ENCODE data around the gene RWDD4.

The RWDD4 gene

GRCh38 chr4:183591301-183591700 lies 67.7 kb downstream of the RWDD4 start:
- no peak for TF ChIP-seq CTCF (IDR thresholded peaks at IDR 0.05; ENCODE audit: extremely low read depth, insufficient read depth, missing control alignments)
- in situ Hi-C loops (cut with MboI; ENCODE audit: low pct_unique_long_range_greater_than_20kb, low sequenced_read_pairs, unreplicated experiment), result no loop called here
- DNase-seq (ENCODE audit: low spot score), result no peak
